KMS-11 (cell line): ENCODE data around the gene C1QTNF6.

Experiments
- H2AFZ ChIP-seq: fragments of 200-600 bp; sonication (generic); 2 replicates; pipeline ENCODE4 v1.6.1; 2016; ENCODE audit warnings: antibody characterized with exemption, mixed run types, low read depth
- H3K27ac ChIP-seq: fragments of 200-600 bp; sonication (generic); 2 replicates; pipeline ENCODE4 v1.6.1; 2016; ENCODE audit warnings: mild to moderate bottlenecking, mixed run types
- H3K27me3 ChIP-seq: fragments of 200-600 bp; sonication (generic); 2 replicates; pipeline ENCODE4 v1.6.1; 2017; ENCODE audit warnings: mild to moderate bottlenecking, low read depth, mixed run types, moderate library complexity; ENCODE audit not compliant: insufficient read depth
- H3K36me3 ChIP-seq: fragments of 200-600 bp; sonication (generic); 2 replicates; pipeline ENCODE4 v1.6.1; 2017; ENCODE audit warnings: mild to moderate bottlenecking, mixed run types; ENCODE audit not compliant: insufficient read depth
- H3K4me1 ChIP-seq: fragments of 200-600 bp; sonication (generic); 2 replicates; pipeline ENCODE4 v1.6.1; 2016; ENCODE audit warnings: mild to moderate bottlenecking, low read depth, mixed run types; ENCODE audit not compliant: poor library complexity, severe bottlenecking
- H3K4me2 ChIP-seq: fragments of 200-600 bp; sonication (generic); 2 replicates; pipeline ENCODE4 v1.7.0; 2016; ENCODE audit warnings: mild to moderate bottlenecking, mixed run types
- H3K4me3 ChIP-seq: fragments of 200-600 bp; sonication (generic); IDR thresholded peaks from 2 replicates; pipeline ENCODE4 v1.6.1; 2017; ENCODE audit warnings: low read depth, low read length, mixed read lengths; ENCODE audit not compliant: insufficient read depth
- H3K79me2 ChIP-seq: fragments of 200-600 bp; sonication (generic); 2 replicates; pipeline ENCODE4 v1.6.1; 2016; ENCODE audit warnings: low read depth, mixed run types; ENCODE audit not compliant: insufficient read depth
- H3K9ac ChIP-seq: fragments of 200-600 bp; sonication (generic); 2 replicates; pipeline ENCODE4 v1.6.1; 2016; ENCODE audit warnings: mild to moderate bottlenecking, mixed run types
- H4K20me1 ChIP-seq: fragments of 200-600 bp; sonication (generic); 2 replicates; pipeline ENCODE4 v1.6.1; 2016; ENCODE audit warnings: mild to moderate bottlenecking, mixed run types; ENCODE audit not compliant: insufficient read depth
- CTCF ChIP-seq: fragments of 200-600 bp; sonication (generic); conservative IDR thresholded peaks from 2 replicates; pipeline ENCODE4 v1.6.1; 2017; ENCODE audit warnings: low read depth, mild to moderate bottlenecking, antibody characterized with exemption, low read length, moderate library complexity, mixed read lengths

The C1QTNF6 gene

GRCh38 chr22:37220543-37220981 is 32.5 kb upstream of the C1QTNF6 start:
- no peaks in the 10 kb centered on the region for H3K79me2 ChIP-seq
- H4K20me1 ChIP-seq, result no peaks in the 10 kb centered on the region
- no peaks in the 10 kb centered on the region for H3K27me3 ChIP-seq
- H3K4me2 ChIP-seq, result peak overlapping the region; percentile 91
- H3K4me1 ChIP-seq, result peaks cover 96% of the 10 kb centered on the region
- peak overlapping the region; percentile 46; the same call in 1 of the 2 replicates for H3K9ac ChIP-seq
- H2AFZ ChIP-seq, result no peak overlapping the region
- H3K4me3 ChIP-seq, result no peak overlapping the region
- peak overlapping the region; percentile 87 for H3K27ac ChIP-seq
- no peak for TF ChIP-seq CTCF
- no peaks in the 10 kb centered on the region; the same call in 1 of the 2 replicates for H3K36me3 ChIP-seq

- Histone ChIP-seq H3K27me3 (no peaks in the 10 kb centered on the region), H3K4me2 (peak overlapping the region; percentile 91), H3K27ac (peak overlapping the region; percentile 87), H3K36me3 (no peaks in the 10 kb centered on the region), H3K4me1 (peaks cover 96% of the 10 kb centered on the region), H3K9ac (peak overlapping the region; percentile 46), H4K20me1 (no peaks in the 10 kb centered on the region), H2AFZ (0 out of 2 replicates have a peak overlapping the region, but pooled peaks have one; percentile 11), H3K79me2 (no peaks in the 10 kb centered on the region), H3K4me3 (no peak overlapping the region)
- TF ChIP-seq CTCF, result no peak
Observed at GRCh38 chr22:37219533-37219932, 31.5 kb upstream of the C1QTNF6 start.

GRCh38 chr22:37218771-37219411 is 30.8 kb upstream of the C1QTNF6 start:
- Histone ChIP-seq H3K79me2 (no peaks in the 10 kb centered on the region), H2AFZ (0 out of 2 replicates have a peak overlapping the region, but pooled peaks have one; percentile 11), H3K4me1 (peaks cover 96% of the 10 kb centered on the region), H3K27ac (peak overlapping the region; percentile 87), H4K20me1 (no peaks in the 10 kb centered on the region), H3K27me3 (no peaks in the 10 kb centered on the region), H3K4me2 (peak overlapping the region; percentile 91), H3K9ac (peak overlapping the region; percentile 46), H3K4me3 (no peak overlapping the region), H3K36me3 (no peaks in the 10 kb centered on the region)
- no peak for TF ChIP-seq CTCF

GRCh38 chr22:37218399-37218770 is 30.3 kb upstream of the C1QTNF6 start:
- Histone ChIP-seq H3K27ac (peak overlapping the region; percentile 87), H3K27me3 (no peaks in the 10 kb centered on the region), H3K36me3 (no peaks in the 10 kb centered on the region), H3K4me3 (no peak overlapping the region), H3K9ac (no peak overlapping the region), H2AFZ (no peak overlapping the region), H4K20me1 (no peaks in the 10 kb centered on the region), H3K79me2 (no peaks in the 10 kb centered on the region), H3K4me1 (peaks cover 95% of the 10 kb centered on the region), H3K4me2 (peak overlapping the region; percentile 91)
- TF ChIP-seq CTCF, result no peak
